Osteoblast (primary cell): ENCODE measurements around the gene RAB8A. TPM values are rescaled to one million over a fixed set of nuclear protein-coding genes. Genes with fewer than 3 reads are reported as not detected.
A peak's percentile ranks its signal among the peaks of the same experiment; 100 is the strongest.

ENCODE experiments used
- DNase-seq: peaks from one replicate; pipeline ENCODE4 v3.0.0; 2011; ENCODE audit warnings: low spot score, mixed read lengths; ENCODE audit not compliant: insufficient read length; ENCODE audit errors: missing footprints
- H2AFZ ChIP-seq: 2 replicates; pipeline ENCODE4 v1.6.0; 2011; ENCODE audit warnings: mild to moderate bottlenecking, low read length
- H3K27ac ChIP-seq: 2 replicates; pipeline ENCODE4 v1.5.1; 2011; ENCODE audit warnings: mild to moderate bottlenecking, low read depth, low read length, moderate library complexity
- H3K27me3 ChIP-seq: 2 replicates; pipeline ENCODE4 v1.6.0; 2012; ENCODE audit warnings: mild to moderate bottlenecking, control low read depth, inconsistent platforms, low read length, moderate library complexity; ENCODE audit not compliant: insufficient read depth
- H3K36me3 ChIP-seq: 2 replicates; pipeline ENCODE4 v1.5.1; 2011; ENCODE audit warnings: mild to moderate bottlenecking, low read length, control low read depth, moderate library complexity; ENCODE audit not compliant: insufficient read depth
- H3K4me1 ChIP-seq: 2 replicates; pipeline ENCODE4 v1.5.1; 2011; ENCODE audit warnings: mild to moderate bottlenecking, low read length, control low read depth, moderate library complexity; ENCODE audit not compliant: insufficient read depth
- H3K4me2 ChIP-seq: 2 replicates; pipeline ENCODE4 v1.6.0; 2011; ENCODE audit warnings: mild to moderate bottlenecking, low read length; ENCODE audit not compliant: insufficient read depth
- H3K4me3 ChIP-seq: fragments of 200-600 bp; sonication (generic); 3 replicates; pipeline ENCODE4 v1.5.1; 2012; ENCODE audit warnings: mild to moderate bottlenecking, low read length, inconsistent platforms; ENCODE audit not compliant: insufficient read depth
- H3K79me2 ChIP-seq: 2 replicates; pipeline ENCODE4 v1.6.0; 2012; ENCODE audit warnings: mild to moderate bottlenecking, low read length, control low read depth, inconsistent platforms; ENCODE audit not compliant: insufficient read depth
- H3K9me3 ChIP-seq: 2 replicates; pipeline ENCODE4 v1.5.1; 2011; ENCODE audit warnings: low read depth, low read length, control low read depth
- H4K20me1 ChIP-seq: 2 replicates; pipeline ENCODE4 v1.6.0; 2012; ENCODE audit warnings: mild to moderate bottlenecking, low read length, control low read depth; ENCODE audit not compliant: insufficient read depth
- CTCF ChIP-seq: IDR thresholded peaks from 2 replicates; pipeline ENCODE4 v1.5.1; 2011; ENCODE audit warnings: mild to moderate bottlenecking, low read depth, low read length, moderate library complexity; ENCODE audit errors: extremely low read depth
- total RNA-seq: library from RNA; depleted of rRNA; stranded (reverse); fragments of >200 nt; gene quantifications from 2 replicates; pipeline ENCODE4 v1.2.3, GENCODE V29; 2012

The RAB8A gene
- total RNA-seq, 1 donor: 68.8 TPM

GRCh38 chr19:16127080-16127479 lies 15.4 kb downstream of the RAB8A start:
- Histone ChIP-seq H3K9me3 (no peaks in the 10 kb centered on the region), H3K79me2 (no peaks in the 10 kb centered on the region), H3K4me1 (no peaks in the 10 kb centered on the region), H2AFZ (no peak overlapping the region), H3K4me3 (no peak overlapping the region), H3K4me2 (no peak overlapping the region), H3K27ac (no peak overlapping the region), H3K36me3 (peaks cover 71% of the 10 kb centered on the region), H3K27me3 (no peaks in the 10 kb centered on the region), H4K20me1 (peaks cover 5% of the 10 kb centered on the region)
- no peak for TF ChIP-seq CTCF
- DNase-seq: peak; percentile 29

- H3K36me3 ChIP-seq: peaks cover 71% of the 10 kb centered on the region
- H3K27ac ChIP-seq: no peak overlapping the region
- no peak for TF ChIP-seq CTCF
- H3K79me2 ChIP-seq: no peaks in the 10 kb centered on the region
- no peaks in the 10 kb centered on the region for H3K27me3 ChIP-seq
- H3K4me1 ChIP-seq: no peaks in the 10 kb centered on the region
- H2AFZ ChIP-seq: no peak overlapping the region
- H3K4me3 ChIP-seq: no peak overlapping the region
- H3K4me2 ChIP-seq: no peak overlapping the region
- DNase-seq: peak; percentile 78
- no peaks in the 10 kb centered on the region for H3K9me3 ChIP-seq
- H4K20me1 ChIP-seq: peaks cover 5% of the 10 kb centered on the region
Measured at GRCh38 chr19:16127776-16128371, 16.2 kb downstream of the RAB8A start.

GRCh38 chr19:16131648-16132047 lies 20.0 kb downstream of the RAB8A start:
- no peak for TF ChIP-seq CTCF
- no peaks in the 10 kb centered on the region for H3K79me2 ChIP-seq
- no peak overlapping the region for H3K4me3 ChIP-seq
- H3K27me3 ChIP-seq: no peaks in the 10 kb centered on the region
- H3K4me1 ChIP-seq: no peaks in the 10 kb centered on the region
- H4K20me1 ChIP-seq: peaks cover 4% of the 10 kb centered on the region
- H3K36me3 ChIP-seq: peaks cover 55% of the 10 kb centered on the region
- H2AFZ ChIP-seq: no peak overlapping the region
- DNase-seq: peak; percentile 21
- H3K4me2 ChIP-seq: no peak overlapping the region
- H3K27ac ChIP-seq: no peak overlapping the region
- no peaks in the 10 kb centered on the region for H3K9me3 ChIP-seq

- Histone ChIP-seq H3K27ac (no peak overlapping the region), H3K4me2 (no peak overlapping the region), H3K9me3 (no peaks in the 10 kb centered on the region), H3K4me3 (no peak overlapping the region), H3K36me3 (peaks cover 37% of the 10 kb centered on the region), H2AFZ (no peak overlapping the region), H3K79me2 (no peaks in the 10 kb centered on the region), H3K27me3 (no peaks in the 10 kb centered on the region), H4K20me1 (peaks cover 4% of the 10 kb centered on the region), H3K4me1 (no peaks in the 10 kb centered on the region)
- TF ChIP-seq CTCF: no peak
- peak; percentile 90 for DNase-seq
Measured at GRCh38 chr19:16133818-16134217, 22.1 kb downstream of the RAB8A start.
